A549 (cell line): ENCODE data around the gene PKD2L1. TPM values are rescaled to one million over a fixed set of nuclear protein-coding genes. Genes with fewer than 3 reads are reported as not detected.

Source experiments
- ATAC-seq, 2 experiments: fragments of 200-7000 bp in 1 of 2; fragments of >200 bp in 1 of 2; cut with Nextera tagmentation in 1 of 2; cut with Tn5 transposase in 1 of 2; 3 replicates each; pipeline versions ENCODE4 v1.8.0 to v1.9.1; 2018 to 2020; ENCODE audit warnings: mild to moderate bottlenecking in 1 of 2, moderate library complexity in 1 of 2
- CTCF ChIA-PET: fragments of 300-600 bp; sonication (Branson Sonifier 250); formaldehyde crosslinking; extraction: SDS; loops from one replicate; lab custom pipeline; 2021; ENCODE audit warnings: antibody characterized with exemption, inconsistent platforms; lab: Yijun Ruan, JAX
- POLR2A ChIA-PET: fragments of 350-600 bp; formaldehyde crosslinking; extraction: SDS; loops from one replicate; lab custom pipeline; 2021; ENCODE audit warnings: antibody characterized with exemption, inconsistent platforms; lab: Yijun Ruan, JAX
- DNase-seq, 2 experiments: peaks; one replicate each; pipeline versions ENCODE4 v3.0.0 to v3.0.0-alpha.2; 2011 to 2016; ENCODE audit warnings: low read depth in 1 of 2, low spot score in 1 of 2
- FAIRE-seq: peaks from 2 replicates; lab custom pipeline; 2011; peaks lifted over from hg19 to GRCh38; lab: Jason Lieb, UNC
- H3K27ac ChIP-seq, 2 experiments: fragments of >200 bp; sonication (Bioruptor Twin); formaldehyde crosslinking; 3 replicates each; pipeline ENCODE4 v1.5.1; 2016 to 2017
- H3K4me1 ChIP-seq: fragments of >200 bp; sonication (Bioruptor Twin); formaldehyde crosslinking; 3 replicates; pipeline ENCODE4 v1.6.1; 2016
- H3K4me2 ChIP-seq: fragments of >200 bp; sonication (Bioruptor Twin); formaldehyde crosslinking; 3 replicates; pipeline ENCODE4 v1.6.1; 2016
- H3K4me3 ChIP-seq: fragments of >200 bp; sonication (Bioruptor Twin); formaldehyde crosslinking; 3 replicates; pipeline ENCODE4 v1.5.1; 2016
- H3K9me3 ChIP-seq: fragments of >200 bp; sonication (Bioruptor Twin); formaldehyde crosslinking; 3 replicates; pipeline ENCODE4 v1.6.1; 2016
- CBX2 ChIP-seq: fragments of 200-600 bp; sonication (generic); IDR thresholded peaks from 2 replicates; pipeline ENCODE4 v1.6.1; 2016; ENCODE audit warnings: low read depth, mild to moderate bottlenecking, borderline replicate concordance
- CBX8 ChIP-seq: fragments of 200-600 bp; sonication (generic); IDR thresholded peaks from 2 replicates; pipeline ENCODE4 v1.6.1; 2016
- CHD4 ChIP-seq: fragments of 200-600 bp; sonication (generic); IDR thresholded peaks from 2 replicates; pipeline ENCODE4 v1.6.1; 2016; ENCODE audit warnings: antibody characterized with exemption, mild to moderate bottlenecking, borderline replicate concordance
- ESRRA ChIP-seq: fragments of 150-350 bp; IDR thresholded peaks from 2 replicates; pipeline ENCODE4 v1.6.1; 2014; ENCODE audit warnings: mild to moderate bottlenecking, low read length, borderline replicate concordance
- FOXS1 ChIP-seq: fragments of 250-450 bp; sonication (Bioruptor Pico); IDR thresholded peaks from 2 replicates; pipeline ENCODE4 v1.5.0; 2020; ENCODE audit warnings: mild to moderate bottlenecking, moderate library complexity
- HDAC2 ChIP-seq: fragments of 200-600 bp; sonication (generic); IDR thresholded peaks from 2 replicates; pipeline ENCODE4 v1.6.1; 2016
- HEYL ChIP-seq: fragments of 250-450 bp; sonication (Bioruptor Pico); IDR thresholded peaks from 2 replicates; pipeline ENCODE4 v1.8.0; 2021; ENCODE audit warnings: mild to moderate bottlenecking, moderate library complexity
- HOXB13 ChIP-seq: fragments of 250-450 bp; sonication (Bioruptor Pico); IDR thresholded peaks from 2 replicates; pipeline ENCODE4 v1.5.0; 2020; ENCODE audit warnings: low read depth, mild to moderate bottlenecking, moderate library complexity
- HOXB5 ChIP-seq: fragments of 250-450 bp; sonication (Bioruptor Pico); IDR thresholded peaks from 2 replicates; pipeline ENCODE4 v1.5.0; 2020; ENCODE audit warnings: mild to moderate bottlenecking, moderate library complexity
- KDM1A ChIP-seq: fragments of 200-600 bp; sonication (generic); IDR thresholded peaks from 2 replicates; pipeline ENCODE4 v1.6.1; 2016; ENCODE audit warnings: low read depth, mild to moderate bottlenecking
- KDM5A ChIP-seq: fragments of 200-600 bp; sonication (generic); IDR thresholded peaks from 2 replicates; pipeline ENCODE4 v1.6.1; 2016; ENCODE audit warnings: antibody characterized with exemption, mild to moderate bottlenecking
- MAZ ChIP-seq: fragments of 150-350 bp; IDR thresholded peaks from 2 replicates; pipeline ENCODE4 v1.6.1; 2014; ENCODE audit warnings: antibody characterized with exemption, low read depth, low read length, borderline replicate concordance
- RARB ChIP-seq: fragments of 250-450 bp; sonication (Bioruptor Pico); IDR thresholded peaks from 2 replicates; pipeline ENCODE4 v1.8.0; 2021; ENCODE audit warnings: mild to moderate bottlenecking, moderate library complexity
- TP53 ChIP-seq: fragments of 250-450 bp; sonication (Bioruptor Pico); IDR thresholded peaks from 2 replicates; pipeline ENCODE4 v1.5.0; 2021; ENCODE audit warnings: mild to moderate bottlenecking, moderate library complexity
- WGBS: methylation state at CpG from one replicate; pipeline ENCODE4 v1.1.6; 2017; ENCODE audit errors: missing lambda C conversion rate; 5-methylcytosine and 5-hydroxymethylcytosine counted together
- polyA plus RNA-seq, 4 experiments: library from polyadenylated mRNA; depleted of rRNA in 3 of 4; stranded (reverse); fragments of >200 nt; fragmentation: RNase III in 1 of 4; extraction: RNeasy Plus Mini Kit Qiagen cat#74134 plus additional on column Dnase treatment in 1 of 4; gene quantifications; 2 replicates in 3 of 4; 3 replicates in 1 of 4; pipeline ENCODE4 v1.2.3, GENCODE V29; 2011 to 2017
- TF ChIP-seq, protein P1 (sequence below): fragments of >200 bp; sonication (Bioruptor Twin); formaldehyde crosslinking; IDR thresholded peaks from 2 replicates; pipeline ENCODE4 v1.6.1; 2016
- TF ChIP-seq, protein P2 (sequence below): fragments of 250-450 bp; sonication (Bioruptor Pico); IDR thresholded peaks from 2 replicates; pipeline ENCODE4 v1.5.0; 2020; ENCODE audit warnings: low read depth, mild to moderate bottlenecking, moderate library complexity
- TF ChIP-seq, protein P3 (sequence below): IDR thresholded peaks from 2 replicates; pipeline ENCODE4 v1.6.1; 2012; ENCODE audit warnings: low read depth, borderline replicate concordance
- TF ChIP-seq, protein P4 (sequence below): fragments of 200-600 bp; sonication (generic); IDR thresholded peaks from 2 replicates; pipeline ENCODE4 v1.6.1; 2016; ENCODE audit warnings: antibody characterized with exemption, mild to moderate bottlenecking, moderate library complexity

The PKD2L1 gene
- polyA plus RNA-seq, 2 of the 4 experiments (the other 2 are of a cell fraction), result 0.06 to 0.10 TPM

- CTCF ChIA-PET, result interaction anchor here (0.7 to 5.1 kb wide), 3 partner anchors 17 to 44 kb away, joined by 3 to 27 read pairs (median 7); partner anchors contain the start of gene SCD
- peaks cover 74% of the 10 kb centered on the region for H3K4me1 ChIP-seq
Measured at GRCh38 chr10:100364175-100364574, 34.1 kb upstream of the PKD2L1 start.

GRCh38 chr10:100362570-100363496, 32.8 kb upstream of the PKD2L1 start:
- DNase-seq (no peak), ATAC-seq (peak; percentile 4 to 10; a peak in 5 of 6 replicates), FAIRE-seq (no peak)
- WGBS, result 60% methylated on average over 6 of the region's 6 CpGs
- ChIA-PET POLR2A (interaction anchor here (0.8 to 3.3 kb wide), 4 partner anchors 10 to 16 kb away, joined by 3 to 42 read pairs (median 8); partner anchors contain the start of gene SCD), CTCF (interaction anchor here (0.5 to 5.1 kb wide), 4 partner anchors 11 to 336 kb away, joined by 3 to 27 read pairs (median 6); partner anchors contain the start of gene SCD)
- no peak overlapping the region for H3K4me3 ChIP-seq
- peak overlapping the region; percentile 64 for H3K4me2 ChIP-seq
- no peaks in the 10 kb centered on the region for H3K9me3 ChIP-seq
- peaks cover 87% of the 10 kb centered on the region for H3K4me1 ChIP-seq
- peak overlapping the region; percentile 61 to 90 for H3K27ac ChIP-seq
- TF ChIP-seq MAZ, result no peak
- no peak for TF ChIP-seq CBX2
- TF ChIP-seq, protein P1, sequence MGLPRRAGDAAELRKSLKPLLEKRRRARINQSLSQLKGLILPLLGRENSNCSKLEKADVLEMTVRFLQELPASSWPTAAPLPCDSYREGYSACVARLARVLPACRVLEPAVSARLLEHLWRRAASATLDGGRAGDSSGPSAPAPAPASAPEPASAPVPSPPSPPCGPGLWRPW, result no peak
- TF ChIP-seq HDAC2, result no peak
- no peak for TF ChIP-seq FOXS1 (CRISPR knock-in tag)
- no peak for TF ChIP-seq HOXB13
- no peak for TF ChIP-seq CBX8
- TF ChIP-seq KDM5A, result no peak
- no peak for TF ChIP-seq CHD4
- TF ChIP-seq RARB (CRISPR knock-in tag), result no peak
- TF ChIP-seq HOXB5 (CRISPR knock-in tag), result no peak
- TF ChIP-seq, protein P2, sequence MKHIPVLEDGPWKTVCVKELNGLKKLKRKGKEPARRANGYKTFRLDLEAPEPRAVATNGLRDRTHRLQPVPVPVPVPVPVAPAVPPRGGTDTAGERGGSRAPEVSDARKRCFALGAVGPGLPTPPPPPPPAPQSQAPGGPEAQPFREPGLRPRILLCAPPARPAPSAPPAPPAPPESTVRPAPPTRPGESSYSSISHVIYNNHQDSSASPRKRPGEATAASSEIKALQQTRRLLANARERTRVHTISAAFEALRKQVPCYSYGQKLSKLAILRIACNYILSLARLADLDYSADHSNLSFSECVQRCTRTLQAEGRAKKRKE (CRISPR knock-in tag), result no peak
- TF ChIP-seq, protein P3, sequence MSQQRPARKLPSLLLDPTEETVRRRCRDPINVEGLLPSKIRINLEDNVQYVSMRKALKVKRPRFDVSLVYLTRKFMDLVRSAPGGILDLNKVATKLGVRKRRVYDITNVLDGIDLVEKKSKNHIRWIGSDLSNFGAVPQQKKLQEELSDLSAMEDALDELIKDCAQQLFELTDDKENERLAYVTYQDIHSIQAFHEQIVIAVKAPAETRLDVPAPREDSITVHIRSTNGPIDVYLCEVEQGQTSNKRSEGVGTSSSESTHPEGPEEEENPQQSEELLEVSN, result no peak
- TF ChIP-seq HEYL, result no peak
- no peak for TF ChIP-seq ESRRA

More at GRCh38 chr10:100364175-100364574, 34.1 kb upstream of the PKD2L1 start:
- no peak overlapping the region for H3K4me3 ChIP-seq
- POLR2A ChIA-PET, result interaction anchor here (1.3 to 3.5 kb wide), 3 partner anchors 9 to 18 kb away, joined by 9 to 42 read pairs (median 23); partner anchors contain the start of gene SCD
- TF ChIP-seq HDAC2 (peak; percentile 89), KDM1A (peak; percentile 92), TP53 (CRISPR knock-in tag) (no peak)
- TF ChIP-seq, protein P4, sequence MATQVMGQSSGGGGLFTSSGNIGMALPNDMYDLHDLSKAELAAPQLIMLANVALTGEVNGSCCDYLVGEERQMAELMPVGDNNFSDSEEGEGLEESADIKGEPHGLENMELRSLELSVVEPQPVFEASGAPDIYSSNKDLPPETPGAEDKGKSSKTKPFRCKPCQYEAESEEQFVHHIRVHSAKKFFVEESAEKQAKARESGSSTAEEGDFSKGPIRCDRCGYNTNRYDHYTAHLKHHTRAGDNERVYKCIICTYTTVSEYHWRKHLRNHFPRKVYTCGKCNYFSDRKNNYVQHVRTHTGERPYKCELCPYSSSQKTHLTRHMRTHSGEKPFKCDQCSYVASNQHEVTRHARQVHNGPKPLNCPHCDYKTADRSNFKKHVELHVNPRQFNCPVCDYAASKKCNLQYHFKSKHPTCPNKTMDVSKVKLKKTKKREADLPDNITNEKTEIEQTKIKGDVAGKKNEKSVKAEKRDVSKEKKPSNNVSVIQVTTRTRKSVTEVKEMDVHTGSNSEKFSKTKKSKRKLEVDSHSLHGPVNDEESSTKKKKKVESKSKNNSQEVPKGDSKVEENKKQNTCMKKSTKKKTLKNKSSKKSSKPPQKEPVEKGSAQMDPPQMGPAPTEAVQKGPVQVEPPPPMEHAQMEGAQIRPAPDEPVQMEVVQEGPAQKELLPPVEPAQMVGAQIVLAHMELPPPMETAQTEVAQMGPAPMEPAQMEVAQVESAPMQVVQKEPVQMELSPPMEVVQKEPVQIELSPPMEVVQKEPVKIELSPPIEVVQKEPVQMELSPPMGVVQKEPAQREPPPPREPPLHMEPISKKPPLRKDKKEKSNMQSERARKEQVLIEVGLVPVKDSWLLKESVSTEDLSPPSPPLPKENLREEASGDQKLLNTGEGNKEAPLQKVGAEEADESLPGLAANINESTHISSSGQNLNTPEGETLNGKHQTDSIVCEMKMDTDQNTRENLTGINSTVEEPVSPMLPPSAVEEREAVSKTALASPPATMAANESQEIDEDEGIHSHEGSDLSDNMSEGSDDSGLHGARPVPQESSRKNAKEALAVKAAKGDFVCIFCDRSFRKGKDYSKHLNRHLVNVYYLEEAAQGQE, result peak; percentile 63
- TF ChIP-seq, protein P2 (CRISPR knock-in tag), result no peak
- TF ChIP-seq, all 56 proteins: peak for 3
- no peak for DNase-seq
- peak overlapping the region; percentile 64 for H3K4me2 ChIP-seq
- WGBS, result 76% methylated on average over 3 of the region's 3 CpGs
- peak overlapping the region; percentile 61 to 90 for H3K27ac ChIP-seq
- ATAC-seq, result peak in 1 of 2 experiments; percentile 2; a peak in 3 of 6 replicates
- FAIRE-seq, result no peak
- no peaks in the 10 kb centered on the region for H3K9me3 ChIP-seq
